Measurements from ENCODE around the gene SYP.

DNA sequence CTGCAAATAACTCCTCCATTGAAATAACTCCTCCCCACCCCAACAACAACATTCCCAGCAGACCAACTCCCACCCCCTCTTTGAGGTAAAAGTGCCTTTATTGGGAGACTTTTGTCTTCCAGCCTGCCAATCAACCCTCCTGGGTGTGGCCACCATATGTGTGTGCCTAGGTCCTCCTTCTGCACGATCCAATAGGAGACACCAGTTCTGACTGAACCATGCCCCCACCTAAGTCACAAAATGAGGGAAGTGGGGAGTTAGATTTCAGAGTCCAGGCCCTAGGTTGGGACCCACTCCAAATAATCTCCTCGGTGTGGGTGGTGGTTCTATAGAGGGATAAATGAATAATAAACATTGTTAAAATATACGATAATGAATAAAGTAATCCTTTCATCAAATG lies 25.3 kb downstream of the SYP start:
- TF ChIP-seq, protein P1, sequence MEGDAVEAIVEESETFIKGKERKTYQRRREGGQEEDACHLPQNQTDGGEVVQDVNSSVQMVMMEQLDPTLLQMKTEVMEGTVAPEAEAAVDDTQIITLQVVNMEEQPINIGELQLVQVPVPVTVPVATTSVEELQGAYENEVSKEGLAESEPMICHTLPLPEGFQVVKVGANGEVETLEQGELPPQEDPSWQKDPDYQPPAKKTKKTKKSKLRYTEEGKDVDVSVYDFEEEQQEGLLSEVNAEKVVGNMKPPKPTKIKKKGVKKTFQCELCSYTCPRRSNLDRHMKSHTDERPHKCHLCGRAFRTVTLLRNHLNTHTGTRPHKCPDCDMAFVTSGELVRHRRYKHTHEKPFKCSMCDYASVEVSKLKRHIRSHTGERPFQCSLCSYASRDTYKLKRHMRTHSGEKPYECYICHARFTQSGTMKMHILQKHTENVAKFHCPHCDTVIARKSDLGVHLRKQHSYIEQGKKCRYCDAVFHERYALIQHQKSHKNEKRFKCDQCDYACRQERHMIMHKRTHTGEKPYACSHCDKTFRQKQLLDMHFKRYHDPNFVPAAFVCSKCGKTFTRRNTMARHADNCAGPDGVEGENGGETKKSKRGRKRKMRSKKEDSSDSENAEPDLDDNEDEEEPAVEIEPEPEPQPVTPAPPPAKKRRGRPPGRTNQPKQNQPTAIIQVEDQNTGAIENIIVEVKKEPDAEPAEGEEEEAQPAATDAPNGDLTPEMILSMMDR (conservative IDR thresholded peaks at IDR 0.05; ENCODE audit: low read length), result no peak
- no peak for TF ChIP-seq EZH2phosphoT487 (IDR thresholded peaks at IDR 0.05; ENCODE audit: borderline replicate concordance, low read depth, low read length)

All from OCI-LY7 (cell line).